Ascending aorta (tissue), 2 donors: ENCODE results near the gene MTSS2. TPM values are rescaled to one million over a fixed set of nuclear protein-coding genes. Genes with fewer than 3 reads are reported as not detected.

Source experiments
- DNase-seq, 2 donors: peaks; one replicate each; pipeline ENCODE4 v3.0.0-alpha.2; 2019; ENCODE audit warnings: low spot score in 2 of 2
- H3K27ac ChIP-seq, 2 donors: fragments of 200-600 bp; sonication (generic); one replicate each; pipeline ENCODE4 v1.5.1; 2016 to 2017; ENCODE audit warnings: mild to moderate bottlenecking in 1 of 2
- H3K27me3 ChIP-seq: fragments of 200-600 bp; sonication (generic); one replicate; pipeline ENCODE4 v1.5.1; 2017
- H3K36me3 ChIP-seq, 2 donors: fragments of 200-600 bp; sonication (generic); one replicate each; pipeline ENCODE4 v1.5.1; 2016
- H3K4me1 ChIP-seq, 2 donors: fragments of 200-600 bp; sonication (generic); one replicate each; pipeline ENCODE4 v1.5.1; 2016 to 2017; ENCODE audit warnings: mild to moderate bottlenecking in 1 of 2
- H3K4me3 ChIP-seq, 2 donors: fragments of 200-600 bp; sonication (generic); one replicate each; pipeline ENCODE4 v1.5.1; 2016 to 2017; ENCODE audit warnings: mild to moderate bottlenecking in 1 of 2
- H3K9me3 ChIP-seq, 2 donors: fragments of 200-600 bp; sonication (generic); one replicate each; pipeline ENCODE4 v1.5.1; 2016
- CTCF ChIP-seq, 3 experiments: fragments of 200-600 bp in 2 of 3; fragments of 450-650 bp in 1 of 3; sonication (generic) in 2 of 3; IDR thresholded peaks; one replicate each; pipeline ENCODE4 v1.5.1; 2016 to 2019; ENCODE audit warnings: antibody characterized with exemption in 3 of 3, mild to moderate bottlenecking in 1 of 3, moderate library complexity in 1 of 3
- intact Hi-C: fragments of 100-400 bp; cut with DNase I; formaldehyde crosslinking; loops from one replicate; pipeline ENCODE4 v1.15.1; 2023
- total RNA-seq: library from RNA; depleted of rRNA; stranded (reverse); fragments of >200 nt; gene quantifications from one replicate; pipeline ENCODE4 v1.1.0, GENCODE V29; 2016

MTSS2 gene
- total RNA-seq, 1 donor from 2014 or later = 98.6 TPM

- Histone ChIP-seq H3K27ac (no peak overlapping the region), H3K9me3 (no peaks in the 10 kb centered on the region), H3K4me1 (no peaks in the 10 kb centered on the region), H3K4me3 (no peak overlapping the region), H3K27me3 (no peaks in the 10 kb centered on the region), H3K36me3 (peaks cover 0 to 5% of the 10 kb centered on the region in 2 donors)
- intact Hi-C loops = no loop called here
- TF ChIP-seq CTCF (IDR thresholded peaks at IDR 0.05) = no peak
- DNase-seq = no peak
These were observed 38.5 kb upstream of the MTSS2 start for GRCh38 chr16:70724146-70725023.

GRCh38 chr16:70723740-70724145 lies 37.9 kb upstream of the MTSS2 start:
- no peaks in the 10 kb centered on the region for H3K9me3 ChIP-seq
- H3K4me3 ChIP-seq = no peak overlapping the region
- DNase-seq = no peak
- H3K36me3 ChIP-seq = peaks cover 0 to 5% of the 10 kb centered on the region in 2 donors
- no peak overlapping the region for H3K27ac ChIP-seq
- no peak for TF ChIP-seq CTCF (IDR thresholded peaks at IDR 0.05)
- H3K4me1 ChIP-seq = no peaks in the 10 kb centered on the region
- no peaks in the 10 kb centered on the region for H3K27me3 ChIP-seq
- intact Hi-C loops = no loop called here

- no peak for TF ChIP-seq CTCF (IDR thresholded peaks at IDR 0.05)
- Histone ChIP-seq H3K36me3 (peaks cover 0 to 5% of the 10 kb centered on the region in 2 donors), H3K4me1 (peaks cover 0 to 1% of the 10 kb centered on the region in 2 donors), H3K9me3 (no peaks in the 10 kb centered on the region), H3K4me3 (no peak overlapping the region), H3K27me3 (no peaks in the 10 kb centered on the region), H3K27ac (no peak overlapping the region)
- intact Hi-C loops = no loop called here
- no peak for DNase-seq
These were observed 35.5 kb upstream of the MTSS2 start for GRCh38 chr16:70721202-70721963.

- H3K4me1 ChIP-seq = peaks cover 5 to 9% of the 10 kb centered on the region in 2 donors
- H3K36me3 ChIP-seq = peaks cover 0 to 5% of the 10 kb centered on the region in 2 donors
- TF ChIP-seq CTCF (IDR thresholded peaks at IDR 0.05) = no peak
- DNase-seq = no peak
- H3K4me3 ChIP-seq = no peak overlapping the region
- H3K27me3 ChIP-seq = no peaks in the 10 kb centered on the region
- H3K9me3 ChIP-seq = no peaks in the 10 kb centered on the region
- intact Hi-C loops = no loop called here
- no peak overlapping the region for H3K27ac ChIP-seq
These were observed 34.8 kb upstream of the MTSS2 start for GRCh38 chr16:70720425-70721201.

- intact Hi-C loops = loop anchor here (2.0 kb wide), 1 partner anchor 54 kb away; no protein-coding TSS in a partner anchor
- Histone ChIP-seq H3K4me3 (no peak overlapping the region), H3K27me3 (no peaks in the 10 kb centered on the region), H3K27ac (peak overlapping the region in 1 of 2 donors; percentile 91), H3K9me3 (no peaks in the 10 kb centered on the region), H3K4me1 (peaks cover 11 to 21% of the 10 kb centered on the region in 2 donors), H3K36me3 (peaks cover 0 to 5% of the 10 kb centered on the region in 2 donors)
- DNase-seq = no peak
- no peak for TF ChIP-seq CTCF (IDR thresholded peaks at IDR 0.05)
These were observed 31.2 kb upstream of the MTSS2 start for GRCh38 chr16:70717065-70717464.
